ENCODE measurements around the gene FGF12.

FGF12 gene

GRCh38 chr3:192408647-192409200 lies 318.6 kb downstream of the FGF12 start:
- no peak for DNase-seq

- no peak for DNase-seq
These were observed 319.2 kb downstream of the FGF12 start for GRCh38 chr3:192408007-192408646.

GRCh38 chr3:192399767-192400166 lies 327.6 kb downstream of the FGF12 start:
- DNase-seq: no peak

- no peak for DNase-seq
These were observed 330.3 kb downstream of the FGF12 start for GRCh38 chr3:192397012-192397411.

- DNase-seq: no peak
These were observed 331.8 kb downstream of the FGF12 start for GRCh38 chr3:192395506-192395905.

GRCh38 chr3:192392986-192393385 lies 334.4 kb downstream of the FGF12 start:
- no peak for DNase-seq

GRCh38 chr3:192382861-192383260 lies 344.5 kb downstream of the FGF12 start:
- DNase-seq: no peak

- DNase-seq: no peak
These were observed 353.8 kb downstream of the FGF12 start for GRCh38 chr3:192373586-192373985.

- no peak for DNase-seq
These were observed 354.3 kb downstream of the FGF12 start for GRCh38 chr3:192373032-192373431.

GRCh38 chr3:192372616-192373015 lies 354.7 kb downstream of the FGF12 start:
- no peak for DNase-seq

GRCh38 chr3:192371870-192372400 lies 355.4 kb downstream of the FGF12 start:
- no peak for DNase-seq

GRCh38 chr3:192367616-192368015 lies 359.7 kb downstream of the FGF12 start:
- DNase-seq: no peak

GRCh38 chr3:192366916-192367315 lies 360.4 kb downstream of the FGF12 start:
- no peak for DNase-seq

- DNase-seq: no peak
These were observed 361.8 kb downstream of the FGF12 start for GRCh38 chr3:192365571-192365970.

- DNase-seq: no peak
These were observed 363.0 kb downstream of the FGF12 start for GRCh38 chr3:192364316-192364715.

- no peak for DNase-seq
These were observed 372.7 kb downstream of the FGF12 start for GRCh38 chr3:192354687-192355086.

GRCh38 chr3:192352142-192352541 lies 375.2 kb downstream of the FGF12 start:
- DNase-seq: no peak

- DNase-seq: no peak
These were observed 375.9 kb downstream of the FGF12 start for GRCh38 chr3:192351441-192351840.

- no peak for DNase-seq
These were observed 387.3 kb downstream of the FGF12 start for GRCh38 chr3:192340031-192340430.

GRCh38 chr3:192339214-192339613 lies 388.1 kb downstream of the FGF12 start:
- DNase-seq: no peak

- no peak for DNase-seq
These were observed 391.1 kb downstream of the FGF12 start for GRCh38 chr3:192336286-192336685.

GRCh38 chr3:192332386-192333291 lies 394.7 kb downstream of the FGF12 start:
- no peak for DNase-seq

GRCh38 chr3:192331749-192332385 lies 395.5 kb downstream of the FGF12 start:
- peak; percentile 1 for DNase-seq

Measured in CD4-positive, alpha-beta T cell treated with Interleukin-10 for 1 hour (primary cell).